ENCODE data around the gene C9orf152.
A peak's percentile ranks its signal among the peaks of the same experiment; 100 is the strongest.

C9orf152 gene

DNA sequence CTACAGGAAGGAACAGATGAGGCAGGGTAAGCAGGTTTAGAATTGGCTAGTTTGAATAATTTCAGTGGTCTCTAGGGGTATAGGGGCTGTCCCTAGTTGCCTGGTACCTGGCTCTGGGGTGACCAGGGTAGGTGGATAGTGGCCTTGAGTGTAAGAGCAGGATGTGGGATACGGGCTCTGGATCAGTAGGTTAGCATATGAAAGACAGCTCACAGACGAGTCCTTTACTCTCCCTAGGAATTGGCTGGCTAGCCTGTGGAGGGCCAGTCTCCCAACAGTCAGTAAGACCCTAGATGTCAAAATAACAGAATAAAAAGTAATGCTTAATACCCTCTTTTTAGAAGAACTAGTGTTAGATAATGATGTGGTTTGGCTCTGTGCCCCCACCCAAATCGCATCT is 16.6 kb upstream of the C9orf152 start:
- Histone ChIP-seq H3K36me3 (ENCODE audit: insufficient read depth) (no peaks in the 10 kb centered on the region), H3K4me3 (IDR thresholded peaks at IDR 0.05; ENCODE audit: insufficient read depth, low read depth, low read length) (no peak overlapping the region), H2AFZ (ENCODE audit: low read depth) (no peak overlapping the region), H3K27ac (no peak overlapping the region), H3K4me2 (no peak overlapping the region), H4K20me1 (ENCODE audit: insufficient read depth) (no peaks in the 10 kb centered on the region), H3K27me3 (ENCODE audit: insufficient read depth, low read depth) (no peaks in the 10 kb centered on the region), H3K4me1 (ENCODE audit: low read depth, poor library complexity, severe bottlenecking) (no peaks in the 10 kb centered on the region), H3K9ac (no peak overlapping the region), H3K79me2 (ENCODE audit: insufficient read depth, low read depth) (no peaks in the 10 kb centered on the region)
- TF ChIP-seq, protein P1, sequence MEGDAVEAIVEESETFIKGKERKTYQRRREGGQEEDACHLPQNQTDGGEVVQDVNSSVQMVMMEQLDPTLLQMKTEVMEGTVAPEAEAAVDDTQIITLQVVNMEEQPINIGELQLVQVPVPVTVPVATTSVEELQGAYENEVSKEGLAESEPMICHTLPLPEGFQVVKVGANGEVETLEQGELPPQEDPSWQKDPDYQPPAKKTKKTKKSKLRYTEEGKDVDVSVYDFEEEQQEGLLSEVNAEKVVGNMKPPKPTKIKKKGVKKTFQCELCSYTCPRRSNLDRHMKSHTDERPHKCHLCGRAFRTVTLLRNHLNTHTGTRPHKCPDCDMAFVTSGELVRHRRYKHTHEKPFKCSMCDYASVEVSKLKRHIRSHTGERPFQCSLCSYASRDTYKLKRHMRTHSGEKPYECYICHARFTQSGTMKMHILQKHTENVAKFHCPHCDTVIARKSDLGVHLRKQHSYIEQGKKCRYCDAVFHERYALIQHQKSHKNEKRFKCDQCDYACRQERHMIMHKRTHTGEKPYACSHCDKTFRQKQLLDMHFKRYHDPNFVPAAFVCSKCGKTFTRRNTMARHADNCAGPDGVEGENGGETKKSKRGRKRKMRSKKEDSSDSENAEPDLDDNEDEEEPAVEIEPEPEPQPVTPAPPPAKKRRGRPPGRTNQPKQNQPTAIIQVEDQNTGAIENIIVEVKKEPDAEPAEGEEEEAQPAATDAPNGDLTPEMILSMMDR (conservative IDR thresholded peaks at IDR 0.05; ENCODE audit: low read depth, low read length), result no peak

DNA sequence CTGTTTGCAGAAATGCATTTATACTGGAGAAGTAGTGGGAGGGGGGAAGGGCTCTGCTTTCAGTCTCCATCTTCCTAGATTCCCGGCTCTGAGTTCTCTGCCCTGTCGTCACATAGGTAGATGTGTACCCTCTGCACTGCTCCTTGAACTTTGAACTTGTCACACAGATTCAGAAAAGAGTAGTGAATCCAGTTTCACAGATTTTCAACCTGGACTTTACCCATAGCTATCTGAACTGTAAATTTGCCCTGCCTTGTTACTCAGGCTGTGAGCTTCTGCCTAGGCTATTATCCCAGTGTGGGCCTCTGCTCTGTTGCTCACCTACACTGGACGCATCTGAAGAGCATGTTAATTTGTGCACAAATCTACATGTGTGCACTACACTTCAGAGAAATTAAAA is 12.8 kb upstream of the C9orf152 start:
- no peak overlapping the region for H2AFZ ChIP-seq (ENCODE audit: low read depth)
- H3K27ac ChIP-seq, result no peak overlapping the region
- H3K4me2 ChIP-seq, result no peak overlapping the region
- no peaks in the 10 kb centered on the region for H3K4me1 ChIP-seq (ENCODE audit: low read depth, poor library complexity, severe bottlenecking)
- H3K27me3 ChIP-seq (ENCODE audit: insufficient read depth, low read depth), result no peaks in the 10 kb centered on the region
- H3K4me3 ChIP-seq (IDR thresholded peaks at IDR 0.05; ENCODE audit: insufficient read depth, low read depth, low read length), result no peak overlapping the region
- H3K79me2 ChIP-seq (ENCODE audit: insufficient read depth, low read depth), result no peaks in the 10 kb centered on the region
- H3K36me3 ChIP-seq (ENCODE audit: insufficient read depth), result no peaks in the 10 kb centered on the region
- TF ChIP-seq, protein P1 (conservative IDR thresholded peaks at IDR 0.05; ENCODE audit: low read depth, low read length), result no peak
- no peak overlapping the region for H3K9ac ChIP-seq
- no peaks in the 10 kb centered on the region for H4K20me1 ChIP-seq (ENCODE audit: insufficient read depth)

DNA sequence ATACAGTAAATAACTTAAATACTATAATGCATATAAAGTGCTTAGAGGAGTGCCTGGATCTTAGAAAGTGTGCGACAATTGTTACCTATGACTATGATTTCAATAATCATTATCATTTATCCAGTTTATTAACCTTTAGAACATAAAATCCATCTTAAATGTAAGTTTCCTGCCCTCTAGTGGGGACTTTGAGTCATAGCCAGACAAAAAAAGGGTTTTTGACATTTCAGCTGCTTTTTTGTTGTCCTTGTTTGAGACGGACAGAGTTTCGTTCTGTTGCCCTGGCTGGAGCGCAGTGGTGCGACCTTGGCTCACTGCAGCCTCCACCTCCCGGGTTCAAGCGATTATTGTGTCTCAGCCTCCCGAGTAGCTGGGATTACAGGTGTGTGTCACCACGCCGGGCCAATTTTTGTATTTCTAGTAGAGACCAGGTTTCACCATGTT is 9.7 kb upstream of the C9orf152 start:
- no peak overlapping the region for H3K9ac ChIP-seq

DNA sequence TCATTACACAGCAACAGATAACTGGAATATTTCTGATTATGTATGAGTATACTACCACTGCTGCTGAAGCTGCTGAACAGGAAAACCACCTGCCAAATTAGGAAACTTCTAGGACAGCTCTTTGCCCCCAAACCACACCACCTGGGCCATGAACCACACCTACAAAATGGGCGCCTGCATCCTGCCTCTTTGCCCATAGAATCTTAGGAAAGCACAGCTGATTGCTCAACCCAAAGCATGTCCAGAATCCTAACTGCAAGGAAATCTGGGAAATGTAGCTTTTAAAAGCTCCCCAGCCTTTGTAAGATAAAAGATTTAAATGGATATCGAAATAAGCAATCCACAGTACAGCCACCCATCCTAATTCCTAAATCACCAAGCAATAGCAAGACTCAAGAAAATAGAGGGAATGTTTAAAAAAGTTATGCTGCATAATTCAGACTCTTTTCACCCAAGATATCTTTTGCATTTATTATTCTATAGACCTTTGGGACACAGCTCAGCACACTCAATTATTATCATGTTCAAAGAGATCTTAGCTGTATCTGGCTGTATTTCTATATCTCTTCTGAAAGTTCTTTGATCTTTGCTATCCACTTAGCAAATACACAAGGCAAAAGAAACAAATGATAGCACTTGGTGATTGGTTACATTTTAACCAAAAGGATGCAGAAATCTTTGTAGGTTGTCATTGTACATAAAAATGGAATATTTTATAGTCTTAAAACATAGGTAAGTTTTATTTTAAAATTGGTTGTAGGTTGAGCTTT is 6.8 kb upstream of the C9orf152 start:
- no peak overlapping the region for H2AFZ ChIP-seq (ENCODE audit: low read depth)
- no peak overlapping the region for H3K4me2 ChIP-seq
- H3K36me3 ChIP-seq (ENCODE audit: insufficient read depth), result no peaks in the 10 kb centered on the region
- H3K27me3 ChIP-seq (ENCODE audit: insufficient read depth, low read depth), result no peaks in the 10 kb centered on the region
- no peak overlapping the region for H3K27ac ChIP-seq
- TF ChIP-seq, protein P1 (conservative IDR thresholded peaks at IDR 0.05; ENCODE audit: low read depth, low read length), result no peak
- H3K4me1 ChIP-seq (ENCODE audit: low read depth, poor library complexity, severe bottlenecking), result peaks cover 6% of the 10 kb centered on the region
- no peaks in the 10 kb centered on the region for H4K20me1 ChIP-seq (ENCODE audit: insufficient read depth)
- no peaks in the 10 kb centered on the region for H3K79me2 ChIP-seq (ENCODE audit: insufficient read depth, low read depth)
- no peak overlapping the region for H3K4me3 ChIP-seq (IDR thresholded peaks at IDR 0.05; ENCODE audit: insufficient read depth, low read depth, low read length)
- no peak overlapping the region for H3K9ac ChIP-seq

More for the DNA sequence above, 9.7 kb upstream of the C9orf152 start:
- Histone ChIP-seq H3K4me2 (0 out of 2 replicates have a peak overlapping the region, but pooled peaks have one; percentile 44), H3K4me1 (ENCODE audit: low read depth, poor library complexity, severe bottlenecking) (peaks cover 6% of the 10 kb centered on the region), H2AFZ (ENCODE audit: low read depth) (0 out of 2 replicates have a peak overlapping the region, but pooled peaks have one; percentile 46), H3K79me2 (ENCODE audit: insufficient read depth, low read depth) (no peaks in the 10 kb centered on the region), H4K20me1 (ENCODE audit: insufficient read depth) (no peaks in the 10 kb centered on the region), H3K27ac (no peak overlapping the region), H3K27me3 (ENCODE audit: insufficient read depth, low read depth) (no peaks in the 10 kb centered on the region), H3K36me3 (ENCODE audit: insufficient read depth) (no peaks in the 10 kb centered on the region), H3K4me3 (IDR thresholded peaks at IDR 0.05; ENCODE audit: insufficient read depth, low read depth, low read length) (no peak overlapping the region)
- TF ChIP-seq, protein P1 (conservative IDR thresholded peaks at IDR 0.05; ENCODE audit: low read depth, low read length), result peak; percentile 80
